HFFc6 (cell line): ENCODE results near the gene ETNPPL. TPM values are rescaled to one million over a fixed set of nuclear protein-coding genes. Genes with fewer than 3 reads are reported as not detected.

ENCODE experiments used
- DNase-seq: peaks from one replicate; pipeline ENCODE4 v3.0.0-alpha.2; 2018
- H3K27ac Mint-ChIP-seq: 2 replicates; pipeline ENCODE4 v1.8.0; 2020; ENCODE audit warnings: mild to moderate bottlenecking, mixed read lengths
- H3K27me3 Mint-ChIP-seq: 2 replicates; pipeline ENCODE4 v1.8.0; 2021; ENCODE audit warnings: mild to moderate bottlenecking, moderate library complexity, mixed read lengths; ENCODE audit not compliant: insufficient read depth
- H3K36me3 Mint-ChIP-seq: 2 replicates; pipeline ENCODE4 v1.8.0; 2021; ENCODE audit warnings: low read depth, mixed read lengths
- H3K4me1 Mint-ChIP-seq: 2 replicates; pipeline ENCODE4 v1.8.0; 2020; ENCODE audit warnings: low read depth, mixed read lengths
- H3K4me3 Mint-ChIP-seq: 2 replicates; pipeline ENCODE4 v1.8.0; 2020; ENCODE audit warnings: mild to moderate bottlenecking, moderate library complexity, mixed read lengths
- H3K9me3 Mint-ChIP-seq: 2 replicates; pipeline ENCODE4 v1.8.0; 2020; ENCODE audit warnings: mild to moderate bottlenecking, mixed read lengths
- total RNA-seq, 6 experiments: library from RNA; stranded (reverse); fragmentation: NEBNext Ultra II Directional; extraction: Animal tissue kit (Norgen Biotek cat#: 25700); gene quantifications; 2 replicates in 1 of 6; 3 replicates in 5 of 6; pipeline ENCODE4 v1.2.3, GENCODE V29; 2021
- TF ChIP-seq, protein P1 (sequence below): fragments of 200-600 bp; sonication (generic); IDR thresholded peaks from 2 replicates; pipeline ENCODE4 v1.5.0; 2021; ENCODE audit warnings: antibody characterized with exemption, mild to moderate bottlenecking

ETNPPL gene
- total RNA-seq, 6 experiments from 2014 or later: not detected

- Mint-ChIP-seq H3K4me1 (peaks cover 7% of the 10 kb centered on the region), H3K27me3 (peaks cover 14% of the 10 kb centered on the region), H3K9me3 (no peaks in the 10 kb centered on the region), H3K27ac (no peak overlapping the region), H3K36me3 (no peaks in the 10 kb centered on the region), H3K4me3 (no peak overlapping the region)
- TF ChIP-seq, protein P1, sequence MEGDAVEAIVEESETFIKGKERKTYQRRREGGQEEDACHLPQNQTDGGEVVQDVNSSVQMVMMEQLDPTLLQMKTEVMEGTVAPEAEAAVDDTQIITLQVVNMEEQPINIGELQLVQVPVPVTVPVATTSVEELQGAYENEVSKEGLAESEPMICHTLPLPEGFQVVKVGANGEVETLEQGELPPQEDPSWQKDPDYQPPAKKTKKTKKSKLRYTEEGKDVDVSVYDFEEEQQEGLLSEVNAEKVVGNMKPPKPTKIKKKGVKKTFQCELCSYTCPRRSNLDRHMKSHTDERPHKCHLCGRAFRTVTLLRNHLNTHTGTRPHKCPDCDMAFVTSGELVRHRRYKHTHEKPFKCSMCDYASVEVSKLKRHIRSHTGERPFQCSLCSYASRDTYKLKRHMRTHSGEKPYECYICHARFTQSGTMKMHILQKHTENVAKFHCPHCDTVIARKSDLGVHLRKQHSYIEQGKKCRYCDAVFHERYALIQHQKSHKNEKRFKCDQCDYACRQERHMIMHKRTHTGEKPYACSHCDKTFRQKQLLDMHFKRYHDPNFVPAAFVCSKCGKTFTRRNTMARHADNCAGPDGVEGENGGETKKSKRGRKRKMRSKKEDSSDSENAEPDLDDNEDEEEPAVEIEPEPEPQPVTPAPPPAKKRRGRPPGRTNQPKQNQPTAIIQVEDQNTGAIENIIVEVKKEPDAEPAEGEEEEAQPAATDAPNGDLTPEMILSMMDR: no peak
- no peak for DNase-seq
Observed at GRCh38 chr4:108758498-108758897, 4.4 kb downstream of the ETNPPL start.

DNA sequence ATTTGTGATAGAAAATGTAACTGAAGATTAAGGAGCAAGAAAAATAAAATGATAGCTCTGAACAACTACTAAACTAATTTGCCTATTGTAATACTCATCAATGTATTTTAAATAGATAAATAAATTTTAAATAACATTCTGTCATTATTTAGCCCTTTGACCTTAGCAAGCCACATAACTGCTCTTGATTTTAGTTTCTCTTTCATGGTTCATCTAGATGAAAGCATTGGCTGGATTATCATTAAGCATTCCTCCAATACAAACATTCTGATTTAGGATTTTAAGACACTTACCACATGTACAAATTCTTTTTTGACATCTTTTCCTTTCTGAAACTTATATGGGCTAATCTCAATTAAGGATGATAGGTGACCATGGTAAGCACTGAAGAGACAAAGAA, 8.5 kb downstream of the ETNPPL start:
- H3K27ac Mint-ChIP-seq: no peak overlapping the region
- H3K9me3 Mint-ChIP-seq: no peaks in the 10 kb centered on the region
- TF ChIP-seq, protein P1: no peak
- H3K27me3 Mint-ChIP-seq: no peaks in the 10 kb centered on the region; the same call in 1 of the 2 replicates
- no peak for DNase-seq
- no peak overlapping the region for H3K4me3 Mint-ChIP-seq
- H3K36me3 Mint-ChIP-seq: no peaks in the 10 kb centered on the region
- no peaks in the 10 kb centered on the region for H3K4me1 Mint-ChIP-seq

DNA sequence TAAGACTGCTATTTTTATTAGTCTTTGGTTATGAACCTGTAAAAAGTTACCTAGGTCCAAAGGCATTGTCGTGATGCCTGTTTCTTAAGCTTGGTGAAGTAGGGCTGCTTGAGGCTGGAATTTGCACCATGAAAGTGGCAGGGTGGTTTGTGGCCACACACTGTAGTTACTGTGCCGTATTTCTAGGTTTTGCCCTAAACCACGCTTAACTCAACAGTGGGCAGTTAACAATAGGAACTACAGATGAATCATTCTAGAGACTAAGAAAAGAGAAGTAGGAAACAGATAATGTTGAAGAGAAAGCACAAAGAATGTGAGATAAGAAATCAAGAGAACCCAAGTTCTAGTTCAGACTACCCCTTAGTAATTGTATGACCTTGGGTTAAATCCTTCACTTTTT, 11.5 kb downstream of the ETNPPL start:
- Mint-ChIP-seq H3K36me3 (no peaks in the 10 kb centered on the region), H3K27me3 (no peaks in the 10 kb centered on the region; the same call in 1 of the 2 replicates), H3K27ac (no peak overlapping the region), H3K4me1 (no peaks in the 10 kb centered on the region), H3K9me3 (no peaks in the 10 kb centered on the region), H3K4me3 (no peak overlapping the region)
- DNase-seq: no peak
- TF ChIP-seq, protein P1: no peak

- Mint-ChIP-seq H3K4me1 (no peaks in the 10 kb centered on the region; the same call in 1 of the 2 replicates), H3K36me3 (no peaks in the 10 kb centered on the region), H3K9me3 (no peaks in the 10 kb centered on the region), H3K27me3 (no peaks in the 10 kb centered on the region; the same call in 1 of the 2 replicates), H3K4me3 (no peak overlapping the region), H3K27ac (no peak overlapping the region)
- no peak for DNase-seq
- TF ChIP-seq, protein P1: no peak
Observed at GRCh38 chr4:108749119-108749518, 13.7 kb downstream of the ETNPPL start.

- TF ChIP-seq, protein P1: no peak
- Mint-ChIP-seq H3K4me1 (no peaks in the 10 kb centered on the region; the same call in 1 of the 2 replicates), H3K27me3 (peaks cover 2% of the 10 kb centered on the region; the same call in 1 of the 2 replicates), H3K4me3 (no peak overlapping the region), H3K9me3 (no peaks in the 10 kb centered on the region), H3K36me3 (no peaks in the 10 kb centered on the region), H3K27ac (no peak overlapping the region)
- no peak for DNase-seq
Observed at GRCh38 chr4:108746511-108746910, 16.3 kb downstream of the ETNPPL start.

- Mint-ChIP-seq H3K9me3 (no peaks in the 10 kb centered on the region), H3K27ac (no peak overlapping the region), H3K27me3 (peaks cover 6% of the 10 kb centered on the region; the same call in 1 of the 2 replicates), H3K36me3 (no peaks in the 10 kb centered on the region), H3K4me3 (no peak overlapping the region), H3K4me1 (no peaks in the 10 kb centered on the region; the same call in 1 of the 2 replicates)
- no peak for DNase-seq
- TF ChIP-seq, protein P1: no peak
Observed at GRCh38 chr4:108744307-108744706, 18.5 kb downstream of the ETNPPL start.
